A549 (cell line): ENCODE results near the gene PHRF1.

Source experiments
- BHLHE40 ChIP-seq: IDR thresholded peaks from 2 replicates; pipeline ENCODE4 v1.6.1; 2012; ENCODE audit warnings: low read depth, low read length, inconsistent platforms
- EP300 ChIP-seq, 2 experiments: fragments of >200 bp; sonication (Bioruptor Twin); formaldehyde crosslinking; IDR thresholded peaks; 2 replicates in 1 of 2; 3 replicates in 1 of 2; pipeline ENCODE4 v1.6.1; 2016 to 2017
- ESRRA ChIP-seq: fragments of 150-350 bp; IDR thresholded peaks from 2 replicates; pipeline ENCODE4 v1.6.1; 2014; ENCODE audit warnings: mild to moderate bottlenecking, low read length, borderline replicate concordance
- HOXA7 ChIP-seq: fragments of 250-450 bp; sonication (Bioruptor Pico); IDR thresholded peaks from 2 replicates; pipeline ENCODE4 v1.5.0; 2020; ENCODE audit warnings: mild to moderate bottlenecking, moderate library complexity
- JUNB ChIP-seq: fragments of >200 bp; sonication (Bioruptor Twin); formaldehyde crosslinking; IDR thresholded peaks from 2 replicates; pipeline ENCODE4 v1.6.1; 2016
- NR3C1 ChIP-seq: fragments of >200 bp; sonication (Bioruptor Twin); formaldehyde crosslinking; IDR thresholded peaks from 3 replicates; pipeline ENCODE4 v1.6.1; 2017
- POLR2A ChIP-seq: IDR thresholded peaks from 2 replicates; pipeline ENCODE4 v1.6.1; 2012; ENCODE audit warnings: mild to moderate bottlenecking, low read length
- POLR2AphosphoS2 ChIP-seq: conservative IDR thresholded peaks from 2 replicates; pipeline ENCODE4 v1.6.1; 2012; ENCODE audit warnings: low read length, improper control_type of control experiment, inconsistent platforms
- SMC3 ChIP-seq: fragments of >200 bp; sonication (Bioruptor Twin); formaldehyde crosslinking; IDR thresholded peaks from 3 replicates; pipeline ENCODE4 v1.6.1; 2018; ENCODE audit warnings: inconsistent platforms
- TF ChIP-seq, protein P1 (sequence below): fragments of 200-600 bp; sonication (generic); IDR thresholded peaks from 2 replicates; pipeline ENCODE4 v1.6.1; 2016; ENCODE audit warnings: antibody characterized with exemption, mild to moderate bottlenecking, moderate library complexity
- TF ChIP-seq, protein P2 (sequence below): fragments of 250-450 bp; sonication (Bioruptor Pico); IDR thresholded peaks from 2 replicates; pipeline ENCODE4 v1.5.0; 2021; ENCODE audit warnings: mild to moderate bottlenecking, moderate library complexity, borderline replicate concordance
- TF ChIP-seq, protein P3 (sequence below): fragments of >200 bp; sonication (Bioruptor Twin); formaldehyde crosslinking; IDR thresholded peaks from 3 replicates; pipeline ENCODE4 v1.5.1; 2016
- TF ChIP-seq, protein P4 (sequence below): fragments of 450-650 bp; IDR thresholded peaks from 2 replicates; pipeline ENCODE4 v1.6.1; 2014; ENCODE audit warnings: antibody characterized with exemption
- TF ChIP-seq, protein P5 (sequence below): fragments of 150-350 bp; IDR thresholded peaks from 2 replicates; pipeline ENCODE4 v1.6.1; 2014; ENCODE audit warnings: low read depth, mild to moderate bottlenecking, low read length

- no peak for TF ChIP-seq SMC3
- TF ChIP-seq, protein P1, sequence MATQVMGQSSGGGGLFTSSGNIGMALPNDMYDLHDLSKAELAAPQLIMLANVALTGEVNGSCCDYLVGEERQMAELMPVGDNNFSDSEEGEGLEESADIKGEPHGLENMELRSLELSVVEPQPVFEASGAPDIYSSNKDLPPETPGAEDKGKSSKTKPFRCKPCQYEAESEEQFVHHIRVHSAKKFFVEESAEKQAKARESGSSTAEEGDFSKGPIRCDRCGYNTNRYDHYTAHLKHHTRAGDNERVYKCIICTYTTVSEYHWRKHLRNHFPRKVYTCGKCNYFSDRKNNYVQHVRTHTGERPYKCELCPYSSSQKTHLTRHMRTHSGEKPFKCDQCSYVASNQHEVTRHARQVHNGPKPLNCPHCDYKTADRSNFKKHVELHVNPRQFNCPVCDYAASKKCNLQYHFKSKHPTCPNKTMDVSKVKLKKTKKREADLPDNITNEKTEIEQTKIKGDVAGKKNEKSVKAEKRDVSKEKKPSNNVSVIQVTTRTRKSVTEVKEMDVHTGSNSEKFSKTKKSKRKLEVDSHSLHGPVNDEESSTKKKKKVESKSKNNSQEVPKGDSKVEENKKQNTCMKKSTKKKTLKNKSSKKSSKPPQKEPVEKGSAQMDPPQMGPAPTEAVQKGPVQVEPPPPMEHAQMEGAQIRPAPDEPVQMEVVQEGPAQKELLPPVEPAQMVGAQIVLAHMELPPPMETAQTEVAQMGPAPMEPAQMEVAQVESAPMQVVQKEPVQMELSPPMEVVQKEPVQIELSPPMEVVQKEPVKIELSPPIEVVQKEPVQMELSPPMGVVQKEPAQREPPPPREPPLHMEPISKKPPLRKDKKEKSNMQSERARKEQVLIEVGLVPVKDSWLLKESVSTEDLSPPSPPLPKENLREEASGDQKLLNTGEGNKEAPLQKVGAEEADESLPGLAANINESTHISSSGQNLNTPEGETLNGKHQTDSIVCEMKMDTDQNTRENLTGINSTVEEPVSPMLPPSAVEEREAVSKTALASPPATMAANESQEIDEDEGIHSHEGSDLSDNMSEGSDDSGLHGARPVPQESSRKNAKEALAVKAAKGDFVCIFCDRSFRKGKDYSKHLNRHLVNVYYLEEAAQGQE = no peak
- TF ChIP-seq, protein P2, sequence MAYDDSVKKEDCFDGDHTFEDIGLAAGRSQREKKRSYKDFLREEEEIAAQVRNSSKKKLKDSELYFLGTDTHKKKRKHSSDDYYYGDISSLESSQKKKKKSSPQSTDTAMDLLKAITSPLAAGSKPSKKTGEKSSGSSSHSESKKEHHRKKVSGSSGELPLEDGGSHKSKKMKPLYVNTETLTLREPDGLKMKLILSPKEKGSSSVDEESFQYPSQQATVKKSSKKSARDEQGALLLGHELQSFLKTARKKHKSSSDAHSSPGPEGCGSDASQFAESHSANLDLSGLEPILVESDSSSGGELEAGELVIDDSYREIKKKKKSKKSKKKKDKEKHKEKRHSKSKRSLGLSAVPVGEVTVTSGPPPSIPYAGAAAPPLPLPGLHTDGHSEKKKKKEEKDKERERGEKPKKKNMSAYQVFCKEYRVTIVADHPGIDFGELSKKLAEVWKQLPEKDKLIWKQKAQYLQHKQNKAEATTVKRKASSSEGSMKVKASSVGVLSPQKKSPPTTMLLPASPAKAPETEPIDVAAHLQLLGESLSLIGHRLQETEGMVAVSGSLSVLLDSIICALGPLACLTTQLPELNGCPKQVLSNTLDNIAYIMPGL (CRISPR knock-in tag) = no peak
- TF ChIP-seq POLR2A = no peak
- no peak for TF ChIP-seq HOXA7 (CRISPR knock-in tag)
- TF ChIP-seq JUNB = no peak
- TF ChIP-seq, protein P3, sequence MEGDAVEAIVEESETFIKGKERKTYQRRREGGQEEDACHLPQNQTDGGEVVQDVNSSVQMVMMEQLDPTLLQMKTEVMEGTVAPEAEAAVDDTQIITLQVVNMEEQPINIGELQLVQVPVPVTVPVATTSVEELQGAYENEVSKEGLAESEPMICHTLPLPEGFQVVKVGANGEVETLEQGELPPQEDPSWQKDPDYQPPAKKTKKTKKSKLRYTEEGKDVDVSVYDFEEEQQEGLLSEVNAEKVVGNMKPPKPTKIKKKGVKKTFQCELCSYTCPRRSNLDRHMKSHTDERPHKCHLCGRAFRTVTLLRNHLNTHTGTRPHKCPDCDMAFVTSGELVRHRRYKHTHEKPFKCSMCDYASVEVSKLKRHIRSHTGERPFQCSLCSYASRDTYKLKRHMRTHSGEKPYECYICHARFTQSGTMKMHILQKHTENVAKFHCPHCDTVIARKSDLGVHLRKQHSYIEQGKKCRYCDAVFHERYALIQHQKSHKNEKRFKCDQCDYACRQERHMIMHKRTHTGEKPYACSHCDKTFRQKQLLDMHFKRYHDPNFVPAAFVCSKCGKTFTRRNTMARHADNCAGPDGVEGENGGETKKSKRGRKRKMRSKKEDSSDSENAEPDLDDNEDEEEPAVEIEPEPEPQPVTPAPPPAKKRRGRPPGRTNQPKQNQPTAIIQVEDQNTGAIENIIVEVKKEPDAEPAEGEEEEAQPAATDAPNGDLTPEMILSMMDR = no peak
- TF ChIP-seq, protein P4, sequence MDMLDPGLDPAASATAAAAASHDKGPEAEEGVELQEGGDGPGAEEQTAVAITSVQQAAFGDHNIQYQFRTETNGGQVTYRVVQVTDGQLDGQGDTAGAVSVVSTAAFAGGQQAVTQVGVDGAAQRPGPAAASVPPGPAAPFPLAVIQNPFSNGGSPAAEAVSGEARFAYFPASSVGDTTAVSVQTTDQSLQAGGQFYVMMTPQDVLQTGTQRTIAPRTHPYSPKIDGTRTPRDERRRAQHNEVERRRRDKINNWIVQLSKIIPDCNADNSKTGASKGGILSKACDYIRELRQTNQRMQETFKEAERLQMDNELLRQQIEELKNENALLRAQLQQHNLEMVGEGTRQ = no peak
- no peak for TF ChIP-seq POLR2AphosphoS2
- no peak for TF ChIP-seq NR3C1
- TF ChIP-seq, protein P5, sequence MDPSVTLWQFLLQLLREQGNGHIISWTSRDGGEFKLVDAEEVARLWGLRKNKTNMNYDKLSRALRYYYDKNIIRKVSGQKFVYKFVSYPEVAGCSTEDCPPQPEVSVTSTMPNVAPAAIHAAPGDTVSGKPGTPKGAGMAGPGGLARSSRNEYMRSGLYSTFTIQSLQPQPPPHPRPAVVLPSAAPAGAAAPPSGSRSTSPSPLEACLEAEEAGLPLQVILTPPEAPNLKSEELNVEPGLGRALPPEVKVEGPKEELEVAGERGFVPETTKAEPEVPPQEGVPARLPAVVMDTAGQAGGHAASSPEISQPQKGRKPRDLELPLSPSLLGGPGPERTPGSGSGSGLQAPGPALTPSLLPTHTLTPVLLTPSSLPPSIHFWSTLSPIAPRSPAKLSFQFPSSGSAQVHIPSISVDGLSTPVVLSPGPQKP = no peak
- no peak for TF ChIP-seq BHLHE40
- TF ChIP-seq EP300 (IDR thresholded peaks at IDR 0.05) = no peak
- TF ChIP-seq ESRRA = no peak
Observed at GRCh38 chr11:593347-593746, 17.1 kb downstream of the PHRF1 start.
